ENCODE results near the gene PAFAH2.

PAFAH2 gene

DNA sequence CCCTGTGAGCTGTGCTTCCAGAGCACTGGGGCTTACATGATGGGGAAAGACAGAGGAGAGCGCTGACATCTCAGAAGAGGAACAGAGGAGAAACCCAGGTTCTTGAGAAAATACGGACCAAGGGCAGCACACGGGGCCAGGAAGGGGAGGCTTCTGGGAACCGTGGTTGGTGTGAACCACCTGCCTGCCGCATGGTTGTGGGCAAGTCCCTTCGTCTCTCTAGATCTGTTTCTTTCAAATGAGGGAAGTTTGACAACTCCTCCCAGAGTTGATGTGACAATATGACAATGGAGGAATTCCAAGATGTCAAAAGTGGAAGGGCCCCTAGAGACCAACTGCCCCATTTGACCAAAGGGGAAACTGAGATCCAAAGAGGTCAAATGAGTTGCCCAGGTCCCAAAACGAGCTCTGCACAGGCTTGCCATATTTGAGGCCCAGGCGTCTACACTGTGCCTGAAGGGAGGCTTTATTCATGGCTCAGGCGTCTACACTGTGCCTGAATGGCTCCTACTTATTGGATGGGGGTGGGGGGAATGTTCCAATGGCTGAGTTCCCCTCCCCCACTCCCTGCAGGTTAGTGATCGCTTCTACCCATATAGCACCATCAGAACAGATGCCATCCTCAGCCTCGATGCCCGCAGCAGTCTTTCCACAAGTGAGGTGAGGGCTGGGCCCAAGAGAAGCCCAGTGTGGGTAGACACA, 34.9 kb upstream of the PAFAH2 start:
- peaks cover 29% of the 10 kb centered on the region for H3K27me3 Mint-ChIP-seq (ENCODE audit: low read depth)
- no peak overlapping the region for H3K27ac Mint-ChIP-seq
- no peaks in the 10 kb centered on the region for H3K9me3 Mint-ChIP-seq
- TF ChIP-seq, protein P1, sequence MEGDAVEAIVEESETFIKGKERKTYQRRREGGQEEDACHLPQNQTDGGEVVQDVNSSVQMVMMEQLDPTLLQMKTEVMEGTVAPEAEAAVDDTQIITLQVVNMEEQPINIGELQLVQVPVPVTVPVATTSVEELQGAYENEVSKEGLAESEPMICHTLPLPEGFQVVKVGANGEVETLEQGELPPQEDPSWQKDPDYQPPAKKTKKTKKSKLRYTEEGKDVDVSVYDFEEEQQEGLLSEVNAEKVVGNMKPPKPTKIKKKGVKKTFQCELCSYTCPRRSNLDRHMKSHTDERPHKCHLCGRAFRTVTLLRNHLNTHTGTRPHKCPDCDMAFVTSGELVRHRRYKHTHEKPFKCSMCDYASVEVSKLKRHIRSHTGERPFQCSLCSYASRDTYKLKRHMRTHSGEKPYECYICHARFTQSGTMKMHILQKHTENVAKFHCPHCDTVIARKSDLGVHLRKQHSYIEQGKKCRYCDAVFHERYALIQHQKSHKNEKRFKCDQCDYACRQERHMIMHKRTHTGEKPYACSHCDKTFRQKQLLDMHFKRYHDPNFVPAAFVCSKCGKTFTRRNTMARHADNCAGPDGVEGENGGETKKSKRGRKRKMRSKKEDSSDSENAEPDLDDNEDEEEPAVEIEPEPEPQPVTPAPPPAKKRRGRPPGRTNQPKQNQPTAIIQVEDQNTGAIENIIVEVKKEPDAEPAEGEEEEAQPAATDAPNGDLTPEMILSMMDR (IDR thresholded peaks at IDR 0.05; ENCODE audit: unreplicated experiment in 3 of 3), result no peak
- no peaks in the 10 kb centered on the region for H3K36me3 Mint-ChIP-seq (ENCODE audit: low read depth)
- peak overlapping the region; percentile 37 to 54 (median 44) for H3K4me3 Mint-ChIP-seq
- peaks cover 2% of the 10 kb centered on the region for H3K4me1 Mint-ChIP-seq

DNA sequence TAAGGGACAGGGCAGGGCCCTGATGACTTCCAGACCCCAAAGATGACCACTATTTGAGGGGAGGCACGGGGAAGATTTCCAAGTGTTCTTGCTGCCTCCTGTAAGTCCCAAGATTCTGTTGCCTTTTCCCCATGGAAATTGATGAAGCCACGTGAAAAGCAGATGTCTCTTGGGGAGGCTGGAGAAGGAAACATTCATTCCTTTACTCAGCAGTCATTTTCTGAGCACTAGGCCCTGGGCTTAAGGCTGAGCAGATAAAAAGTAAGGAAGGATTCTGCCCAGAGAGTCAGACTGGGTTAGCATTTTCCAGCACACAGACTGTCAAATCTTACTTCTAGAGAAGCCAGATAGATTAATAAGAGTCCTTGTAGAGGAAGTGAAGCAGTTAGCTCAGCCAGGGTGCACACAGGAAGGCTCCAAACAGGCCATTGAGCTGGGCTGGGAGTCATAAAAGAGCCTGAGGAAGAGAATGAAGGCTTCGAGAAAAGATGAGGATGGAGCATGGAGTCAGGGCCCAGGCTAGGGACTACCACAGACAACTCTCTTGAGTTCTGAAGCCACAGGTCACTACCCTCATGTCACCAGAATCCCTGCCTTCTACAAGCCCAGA, 33.9 kb upstream of the PAFAH2 start:
- H3K27me3 Mint-ChIP-seq (ENCODE audit: low read depth), result peaks cover 33% of the 10 kb centered on the region
- H3K36me3 Mint-ChIP-seq (ENCODE audit: low read depth), result no peaks in the 10 kb centered on the region
- TF ChIP-seq, protein P1 (IDR thresholded peaks at IDR 0.05; ENCODE audit: unreplicated experiment in 3 of 3), result no peak
- no peak overlapping the region for H3K27ac Mint-ChIP-seq
- H3K9me3 Mint-ChIP-seq, result no peaks in the 10 kb centered on the region
- H3K4me3 Mint-ChIP-seq, result peak overlapping the region in 2 of 3 experiments; percentile 9 to 33
- H3K4me1 Mint-ChIP-seq, result peaks cover 11% of the 10 kb centered on the region

DNA sequence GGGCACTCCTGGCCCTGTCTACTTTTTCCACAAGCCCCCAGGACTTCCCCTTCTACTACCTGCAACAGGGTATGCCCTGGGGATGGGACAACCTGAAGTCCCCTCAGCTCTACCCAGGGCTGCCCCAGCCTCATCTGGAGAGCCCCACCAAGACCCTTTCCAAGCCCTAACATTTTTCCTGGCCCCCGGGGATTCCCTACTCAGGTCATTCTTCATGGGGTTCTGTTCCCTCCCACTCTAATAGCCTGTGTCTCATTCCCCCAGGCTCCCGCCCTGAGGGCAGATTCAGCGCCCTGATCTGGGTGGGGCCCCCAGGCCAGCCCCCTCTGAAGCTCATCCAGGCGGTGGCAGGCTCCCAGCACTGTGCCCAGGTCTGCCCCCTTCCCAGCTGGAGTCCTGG, 33.3 kb upstream of the PAFAH2 start:
- no peak overlapping the region for H3K4me3 Mint-ChIP-seq
- H3K9me3 Mint-ChIP-seq, result no peaks in the 10 kb centered on the region
- no peak overlapping the region for H3K27ac Mint-ChIP-seq
- no peaks in the 10 kb centered on the region for H3K36me3 Mint-ChIP-seq (ENCODE audit: low read depth)
- H3K27me3 Mint-ChIP-seq (ENCODE audit: low read depth), result peaks cover 33% of the 10 kb centered on the region
- TF ChIP-seq, protein P1 (IDR thresholded peaks at IDR 0.05; ENCODE audit: unreplicated experiment in 3 of 3), result no peak
- peaks cover 11% of the 10 kb centered on the region for H3K4me1 Mint-ChIP-seq

DNA sequence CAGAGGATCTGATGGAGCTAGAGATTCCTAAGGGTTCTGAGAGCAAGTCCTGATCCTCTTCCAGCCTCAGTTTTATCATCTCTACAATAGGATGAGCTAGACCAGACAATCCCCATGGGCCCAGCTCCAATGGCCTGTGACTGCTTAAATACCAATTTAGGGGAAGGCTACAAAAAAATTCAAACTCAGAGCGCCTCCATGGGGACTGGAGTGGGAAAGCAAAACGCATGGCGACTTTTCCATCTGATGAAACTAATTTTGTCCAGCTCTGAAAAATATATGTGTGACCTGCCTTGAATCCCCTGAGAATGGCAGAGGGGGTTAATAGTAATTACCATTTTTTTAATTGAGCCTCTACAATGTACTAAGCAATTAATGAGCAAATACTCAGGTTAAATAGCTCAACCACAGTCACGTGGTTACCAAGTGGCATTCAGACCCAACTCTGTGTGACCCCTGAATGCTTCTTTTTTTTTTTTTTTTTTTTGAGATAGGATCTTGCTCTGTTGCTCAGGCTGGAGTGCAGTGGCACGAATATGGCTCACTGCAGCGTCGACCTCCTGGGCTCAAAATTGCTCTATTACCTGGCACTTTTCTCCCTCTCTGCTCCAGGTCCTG, 32.1 kb upstream of the PAFAH2 start:
- H3K27ac Mint-ChIP-seq, result no peak overlapping the region
- H3K36me3 Mint-ChIP-seq (ENCODE audit: low read depth), result no peaks in the 10 kb centered on the region
- H3K27me3 Mint-ChIP-seq (ENCODE audit: low read depth), result peaks cover 33% of the 10 kb centered on the region
- no peaks in the 10 kb centered on the region for H3K9me3 Mint-ChIP-seq
- no peak overlapping the region for H3K4me3 Mint-ChIP-seq
- TF ChIP-seq, protein P1 (IDR thresholded peaks at IDR 0.05; ENCODE audit: unreplicated experiment in 3 of 3), result no peak
- peaks cover 15% of the 10 kb centered on the region for H3K4me1 Mint-ChIP-seq

DNA sequence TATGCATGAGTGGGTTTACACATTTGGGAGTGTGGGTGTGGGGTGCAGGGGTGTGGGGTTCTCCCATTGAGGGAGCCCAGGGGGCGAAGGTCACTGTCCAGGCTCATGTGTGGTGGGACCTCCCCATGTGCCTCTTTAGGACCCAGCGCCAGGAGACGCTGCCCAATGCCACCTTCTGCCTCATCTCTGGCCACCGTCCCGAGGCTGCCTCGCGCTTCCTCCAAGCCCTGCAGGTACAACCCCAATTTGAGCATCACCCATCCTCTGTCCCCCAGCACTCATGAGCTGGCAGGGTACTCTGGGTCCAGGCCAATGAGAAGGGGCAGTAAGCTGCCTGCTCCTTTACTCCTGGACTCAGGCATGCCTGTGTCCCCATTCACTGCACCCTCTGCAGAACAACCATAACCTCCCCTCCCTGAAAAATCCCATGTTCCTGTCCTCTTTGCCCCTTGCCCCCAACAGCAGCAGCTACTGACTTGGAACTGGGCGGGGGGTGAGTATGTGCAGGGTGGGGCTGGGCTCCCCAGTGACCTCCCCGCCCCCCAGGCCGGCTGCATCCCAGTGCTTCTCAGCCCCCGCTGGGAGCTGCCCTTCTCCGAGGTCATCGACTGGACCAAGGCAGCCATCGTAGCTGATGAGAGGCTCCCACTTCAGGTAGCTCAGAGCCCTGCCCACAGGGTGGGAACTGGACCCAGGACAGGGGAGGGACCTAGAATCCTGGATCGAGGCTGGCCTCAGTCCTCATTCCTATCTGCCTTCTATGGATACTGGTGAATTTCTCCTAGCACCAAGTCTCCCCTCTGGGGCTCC, 31.4 kb upstream of the PAFAH2 start:
- TF ChIP-seq, protein P1 (IDR thresholded peaks at IDR 0.05; ENCODE audit: unreplicated experiment in 3 of 3), result no peak
- Mint-ChIP-seq H3K9me3 (no peaks in the 10 kb centered on the region), H3K36me3 (ENCODE audit: low read depth) (no peaks in the 10 kb centered on the region), H3K4me3 (no peak overlapping the region), H3K27ac (no peak overlapping the region), H3K4me1 (peaks cover 20% of the 10 kb centered on the region), H3K27me3 (ENCODE audit: low read depth) (peaks cover 26% of the 10 kb centered on the region)

Measured in nephron (organoid).